Measurements from ENCODE around the gene RELA.
"Not testable (repeated sequence)": the region's sequence is repeated elsewhere in the genome, so short reads cannot be mapped to it uniquely, and the experiment has no call there.

Gene RELA

GRCh38 chr11:65646958-65647701 is 15.6 kb downstream of the RELA start:
- no peak for DNase-seq

- DNase-seq = no peak
Observed at GRCh38 chr11:65646288-65646957, 16.3 kb downstream of the RELA start.

GRCh38 chr11:65645710-65646109 is 17.0 kb downstream of the RELA start:
- no peak for DNase-seq

GRCh38 chr11:65644837-65645236 is 17.9 kb downstream of the RELA start:
- no peak for DNase-seq

- no peak for DNase-seq
Observed at GRCh38 chr11:65643971-65644370, 18.7 kb downstream of the RELA start.

GRCh38 chr11:65642014-65642671 is 20.6 kb downstream of the RELA start:
- no peak for DNase-seq

- no peak for DNase-seq
Observed at GRCh38 chr11:65641297-65642013, 21.3 kb downstream of the RELA start.

GRCh38 chr11:65640483-65641296 is 22.0 kb downstream of the RELA start:
- DNase-seq = no peak

- DNase-seq = no peak
Observed at GRCh38 chr11:65639623-65640482, 22.9 kb downstream of the RELA start.

- DNase-seq = not testable (repeated sequence)
Observed at GRCh38 chr11:65639228-65639597, 23.5 kb downstream of the RELA start.

GRCh38 chr11:65637794-65638419 is 24.8 kb downstream of the RELA start, which contains the start of gene SIPA1:
TSS of gene SIPA1 (plus strand) at chr11:65638101. CDS start at chr11:65640922, 2,821 bp downstream.
- peak; percentile 44 for DNase-seq

- no peak for DNase-seq
Observed at GRCh38 chr11:65637032-65637557, 25.6 kb downstream of the RELA start.

- no peak for DNase-seq
Observed at GRCh38 chr11:65636108-65637031, 26.3 kb downstream of the RELA start.

GRCh38 chr11:65634905-65635731 is 27.6 kb downstream of the RELA start:
- no peak for DNase-seq

- no peak for DNase-seq
Observed at GRCh38 chr11:65634440-65634839, 28.3 kb downstream of the RELA start.

- no peak for DNase-seq
Observed at GRCh38 chr11:65634109-65634436, 28.6 kb downstream of the RELA start.

GRCh38 chr11:65633390-65634108 is 29.2 kb downstream of the RELA start:
- no peak for DNase-seq

GRCh38 chr11:65630215-65630614 is 32.5 kb downstream of the RELA start:
- DNase-seq = no peak

Data from SHP77 treated with DMSO at 0.1 percent for 48 hours (cell line).